ENCODE data around the gene TULP1.
"Not testable (repeated sequence)": the region's sequence is repeated elsewhere in the genome, so short reads cannot be mapped to it uniquely, and the experiment has no call there.

TULP1 gene

GRCh38 chr6:35519313-35520015 is 6.8 kb upstream of the TULP1 start:
- no peak for DNase-seq

GRCh38 chr6:35518566-35519312 is 6.0 kb upstream of the TULP1 start:
- no peak for DNase-seq

- not testable (repeated sequence) for DNase-seq
Measured at GRCh38 chr6:35517978-35518377, 5.3 kb upstream of the TULP1 start.

- DNase-seq: no peak
Measured at GRCh38 chr6:35516712-35517111, 4.0 kb upstream of the TULP1 start.

- DNase-seq: not testable (repeated sequence)
Measured at GRCh38 chr6:35515939-35516338, 3.2 kb upstream of the TULP1 start.

- DNase-seq: no peak
Measured at GRCh38 chr6:35514587-35514986, 1.9 kb upstream of the TULP1 start.

GRCh38 chr6:35512006-35512405 is 690 bp downstream of the TULP1 start:
- DNase-seq: no peak

- no peak for DNase-seq
Measured at GRCh38 chr6:35511562-35511941, 1.1 kb downstream of the TULP1 start.

GRCh38 chr6:35510916-35511561 is 1.7 kb downstream of the TULP1 start:
- DNase-seq: no peak

- peak in 1 of 2 experiments; percentile 26 for DNase-seq
Measured at GRCh38 chr6:35508542-35508941, 4.2 kb downstream of the TULP1 start.

GRCh38 chr6:35508027-35508426 is 4.7 kb downstream of the TULP1 start:
- DNase-seq: no peak

- DNase-seq: no peak
Measured at GRCh38 chr6:35507221-35507620, 5.5 kb downstream of the TULP1 start.

GRCh38 chr6:35506536-35506935 is 6.2 kb downstream of the TULP1 start:
- DNase-seq: no peak

- no peak for DNase-seq
Measured at GRCh38 chr6:35505999-35506412, 6.7 kb downstream of the TULP1 start.

GRCh38 chr6:35503534-35503933 is 9.2 kb downstream of the TULP1 start:
- no peak for DNase-seq

- no peak for DNase-seq
Measured at GRCh38 chr6:35501784-35502183, 10.9 kb downstream of the TULP1 start.

GRCh38 chr6:35500782-35501181 is 11.9 kb downstream of the TULP1 start:
- DNase-seq: peak in 1 of 2 experiments; percentile 29

- DNase-seq: no peak
Measured at GRCh38 chr6:35499372-35499771, 13.3 kb downstream of the TULP1 start.

GRCh38 chr6:35498422-35499067 is 14.2 kb downstream of the TULP1 start:
- DNase-seq: no peak

- DNase-seq: peak in 1 of 2 experiments; percentile 65
Measured at GRCh38 chr6:35497571-35498421, 14.9 kb downstream of the TULP1 start.

GRCh38 chr6:35496841-35497570 is 15.7 kb downstream of the TULP1 start, which contains the start of gene TEAD3:
TEAD3 (minus strand) TSS chr6:35497079.
- peak in 1 of 2 experiments; percentile 69 for DNase-seq

Measured in NCI-H526 (cell line).